ENCODE data around the gene SORL1.

GRCh38 chr11:121517996-121518395, 65.9 kb downstream of the SORL1 start:
- TF ChIP-seq YY1 (IDR thresholded peaks at IDR 0.05; ENCODE audit: low read depth) (no peak), RAD21 (IDR thresholded peaks at IDR 0.05; ENCODE audit: low read depth) (no peak), TAF1 (IDR thresholded peaks at IDR 0.05; ENCODE audit: low read depth) (no peak), NFIC (IDR thresholded peaks at IDR 0.05) (no peak), TCF12 (IDR thresholded peaks at IDR 0.05; ENCODE audit: low read depth) (no peak), EGR1 (IDR thresholded peaks at IDR 0.05) (no peak), MAX (IDR thresholded peaks at IDR 0.05) (no peak), CREB1 (IDR thresholded peaks at IDR 0.05; ENCODE audit: low read depth) (no peak), EP300 (IDR thresholded peaks at IDR 0.05; ENCODE audit: borderline replicate concordance) (no peak), CEBPB (IDR thresholded peaks at IDR 0.05) (no peak)
